Stimulated activated CD8-positive, alpha-beta memory T cell treated with anti-CD3 and anti-CD28 coated beads, Interleukin-15, amount 100 ng/mL, for 1 hour (primary cell): ENCODE measurements around the gene FAM163A.
"Not testable (repeated sequence)": the region's sequence is repeated elsewhere in the genome, so short reads cannot be mapped to it uniquely, and the experiment has no call there.

ENCODE experiments used
- DNase-seq: peaks from one replicate; pipeline ENCODE4 v3.0.0-alpha.2; 2020; ENCODE audit warnings: low read depth

The FAM163A gene

DNA sequence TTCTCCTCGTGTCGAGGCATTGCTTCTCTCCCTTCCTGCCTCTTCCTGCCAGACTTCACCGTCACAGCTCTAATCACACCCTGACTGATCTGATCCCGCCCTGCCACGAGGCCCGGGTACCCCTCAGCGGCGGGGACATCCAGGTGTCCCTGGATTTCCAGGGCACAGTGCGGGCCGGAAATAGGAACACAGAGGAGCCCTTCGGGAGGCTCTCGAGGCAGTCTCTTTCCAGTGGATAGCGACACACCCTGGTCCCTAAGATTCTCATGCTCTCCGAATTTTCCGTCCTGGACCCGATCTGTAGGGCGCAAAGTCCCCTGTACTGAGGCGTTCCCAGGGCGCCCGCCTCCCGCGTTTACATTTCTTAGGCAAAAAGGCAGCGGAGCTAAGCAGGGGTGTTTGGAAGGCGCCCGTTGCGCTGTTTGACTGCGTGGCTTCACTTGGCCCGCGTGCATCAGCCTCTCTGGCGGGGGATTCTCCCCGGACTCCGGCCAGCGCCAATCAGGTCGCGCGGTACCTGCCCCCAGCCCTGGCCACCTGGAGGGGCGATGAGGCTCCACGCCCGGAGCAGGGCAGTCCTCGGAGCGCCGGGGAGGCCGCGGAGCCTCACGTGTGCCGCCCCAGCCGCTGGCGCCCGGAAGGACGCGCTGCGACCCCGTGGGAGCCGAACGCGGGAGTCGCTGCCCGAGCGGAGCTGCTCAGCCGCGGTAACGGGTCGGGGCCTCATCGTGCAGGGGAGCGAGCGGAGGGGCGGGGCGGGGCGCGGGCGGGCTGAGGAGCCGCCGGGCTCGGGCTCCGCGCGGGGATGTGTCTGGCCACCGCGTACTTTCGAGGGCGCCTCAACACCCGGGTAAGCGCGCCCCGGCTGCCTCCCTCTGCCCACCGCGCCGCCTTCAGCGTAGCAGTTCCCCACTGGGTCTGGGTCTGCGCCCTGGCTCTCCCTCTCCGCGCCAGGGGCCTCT is at the start of gene FAM163A:
Gene FAM163A (plus strand): TSS at position 575 of the 962 bp plus-strand sequence. CDS start 69,807 bp downstream, outside the sequence.
- no peak for DNase-seq

DNA sequence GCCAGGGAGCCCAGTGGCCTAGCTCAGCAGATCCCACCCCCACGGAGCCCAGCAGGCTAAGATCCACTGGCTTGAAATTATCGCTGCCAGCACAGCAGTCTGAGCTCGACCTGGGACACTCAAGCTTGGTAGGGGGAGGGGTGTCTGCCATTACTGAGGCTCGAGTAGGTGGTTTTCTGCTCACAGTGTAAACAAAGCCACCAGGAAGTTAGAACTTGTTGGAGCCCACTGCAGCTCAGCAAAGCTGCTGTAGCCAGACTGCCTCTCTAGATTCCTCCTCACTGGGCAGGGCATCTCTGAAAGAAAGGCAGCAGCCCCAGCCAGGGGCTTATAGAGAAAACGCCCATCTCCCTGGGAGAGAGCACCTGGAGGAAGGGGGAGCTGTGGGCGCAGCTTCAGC is 48.6 kb upstream of the FAM163A start:
- DNase-seq: not testable (repeated sequence)

DNA sequence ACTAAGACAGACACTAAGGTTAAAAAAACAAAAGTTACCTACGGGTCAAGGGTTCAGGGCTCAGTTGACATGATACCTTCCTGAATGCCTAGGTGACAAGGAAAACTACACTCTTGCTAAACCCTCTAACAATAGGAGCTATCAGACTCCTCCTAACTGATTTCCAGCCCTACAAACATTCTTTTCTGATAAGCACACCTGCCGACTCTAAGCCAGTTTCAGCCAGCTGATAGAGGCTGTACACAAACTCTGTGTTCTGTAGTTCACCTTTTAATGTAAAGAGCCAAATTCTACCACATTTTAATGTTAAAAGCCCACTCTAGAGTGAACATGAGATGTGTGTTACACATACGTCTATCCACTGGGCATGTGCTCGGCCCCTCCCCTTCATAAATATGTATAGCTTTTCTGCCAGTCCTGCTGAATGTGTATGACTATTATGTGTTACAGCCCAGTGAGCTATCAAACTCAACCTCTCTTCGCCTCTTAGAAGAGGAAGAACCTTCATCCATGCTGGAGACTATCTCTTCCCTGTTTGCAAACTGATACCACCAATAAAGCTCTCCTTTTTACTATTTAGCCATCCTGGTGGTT is 40.0 kb upstream of the FAM163A start:
- no peak for DNase-seq

DNA sequence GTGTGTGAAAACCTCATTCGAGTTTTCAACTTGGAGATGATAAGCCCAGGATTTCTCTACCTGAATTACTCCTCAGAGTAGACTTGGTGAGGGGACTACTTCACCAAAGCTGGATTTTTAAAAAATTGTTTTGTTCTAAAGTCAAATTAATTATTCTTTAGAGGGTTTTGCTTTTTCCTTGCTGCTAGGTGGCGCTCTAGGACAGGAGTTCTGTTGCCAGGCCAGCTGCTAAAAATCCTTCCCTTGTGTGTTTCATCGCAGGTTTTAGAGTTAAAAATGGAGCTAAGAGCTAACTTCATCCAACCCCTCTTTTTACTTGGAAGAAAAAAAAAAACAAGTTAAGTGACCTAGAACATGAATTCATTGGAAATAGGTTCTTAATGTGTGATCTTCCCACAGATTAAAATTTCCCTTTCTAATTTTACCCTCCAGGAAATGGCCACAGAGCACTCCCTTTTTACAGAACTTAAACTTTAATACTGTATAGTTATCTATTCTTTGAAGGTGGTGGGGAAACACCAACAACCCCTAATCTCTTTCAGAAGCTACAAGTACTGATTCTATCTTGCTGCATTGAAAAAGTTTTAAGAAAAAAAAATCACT is 36.7 kb upstream of the FAM163A start:
- peak; percentile 15 for DNase-seq

DNA sequence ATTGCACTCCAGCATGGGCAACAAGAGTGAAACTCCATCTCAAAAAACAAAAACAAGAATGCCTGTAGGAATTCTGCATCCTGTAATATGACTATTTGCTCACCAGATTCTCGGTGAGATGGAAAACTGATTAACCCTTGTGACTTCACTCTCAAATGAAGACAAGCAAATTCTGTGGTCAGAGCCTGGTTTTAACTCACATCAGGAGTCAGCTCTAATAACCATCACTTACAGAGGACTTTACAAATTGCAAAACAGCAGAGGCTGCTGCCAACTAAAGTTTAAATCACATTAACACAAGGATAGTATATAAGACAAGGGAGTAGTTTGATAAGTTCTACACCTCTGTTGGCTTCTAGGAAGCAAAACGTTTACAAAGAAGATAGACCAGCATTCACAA is 35.7 kb upstream of the FAM163A start:
- DNase-seq: no peak

DNA sequence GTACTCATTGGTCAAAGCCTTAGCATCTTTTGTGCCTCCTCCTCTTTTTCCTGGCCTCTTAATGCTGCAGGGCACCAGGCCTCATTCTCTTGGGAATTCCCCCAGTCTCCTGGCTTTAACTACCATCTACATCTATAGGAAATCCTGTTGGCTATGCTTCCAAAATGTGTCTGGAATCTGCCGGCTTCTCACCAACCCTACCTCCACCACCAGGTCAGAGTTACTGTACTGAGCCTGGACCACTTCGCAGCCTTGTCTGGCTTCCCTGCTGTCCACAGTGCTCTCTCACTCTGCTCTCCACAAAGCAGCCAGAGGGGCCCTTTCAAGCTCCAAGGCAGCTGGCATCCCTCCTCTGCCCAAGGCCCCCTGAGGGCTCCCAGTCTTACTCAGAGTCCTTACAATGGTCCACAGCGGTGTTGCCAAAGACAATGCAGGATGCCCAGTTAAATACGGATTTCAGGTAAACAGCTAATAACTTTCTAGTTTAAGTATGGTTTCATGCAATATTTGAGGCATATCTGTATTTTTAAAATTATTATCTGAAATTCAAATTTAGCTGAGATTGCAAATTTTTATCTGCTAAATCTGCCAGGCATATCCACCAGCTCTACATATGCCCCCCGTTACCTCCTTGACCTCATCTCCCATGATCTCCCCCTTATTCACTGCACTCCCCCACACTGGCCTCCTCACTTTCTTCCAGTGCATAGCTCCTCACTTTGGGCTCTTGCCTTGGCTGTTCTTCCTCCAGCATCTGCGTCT is 34.5 kb upstream of the FAM163A start:
- no peak for DNase-seq

DNA sequence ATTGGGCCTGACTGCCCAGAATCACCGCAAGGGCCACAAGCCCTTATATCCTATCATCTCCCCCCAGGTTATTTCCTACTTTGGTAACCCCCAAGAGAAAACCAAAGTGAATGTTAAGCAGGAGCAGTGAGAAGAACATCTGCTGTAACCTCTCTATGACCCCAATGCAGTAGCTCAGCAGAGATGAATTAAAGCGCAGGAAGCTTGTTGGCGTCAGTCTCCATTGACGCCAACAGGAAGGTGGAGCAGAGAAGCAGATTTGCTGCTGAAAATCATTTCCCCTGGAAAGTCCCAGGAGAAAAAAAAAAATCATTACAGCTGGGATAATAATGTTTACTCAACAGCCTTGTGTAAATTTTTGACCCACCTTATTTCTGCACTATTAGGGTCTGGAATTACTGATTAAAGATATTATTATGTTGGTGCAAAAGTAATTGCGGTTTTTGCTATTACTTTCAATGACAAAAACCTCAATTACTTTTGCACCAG is 33.2 kb upstream of the FAM163A start:
- DNase-seq: no peak

DNA sequence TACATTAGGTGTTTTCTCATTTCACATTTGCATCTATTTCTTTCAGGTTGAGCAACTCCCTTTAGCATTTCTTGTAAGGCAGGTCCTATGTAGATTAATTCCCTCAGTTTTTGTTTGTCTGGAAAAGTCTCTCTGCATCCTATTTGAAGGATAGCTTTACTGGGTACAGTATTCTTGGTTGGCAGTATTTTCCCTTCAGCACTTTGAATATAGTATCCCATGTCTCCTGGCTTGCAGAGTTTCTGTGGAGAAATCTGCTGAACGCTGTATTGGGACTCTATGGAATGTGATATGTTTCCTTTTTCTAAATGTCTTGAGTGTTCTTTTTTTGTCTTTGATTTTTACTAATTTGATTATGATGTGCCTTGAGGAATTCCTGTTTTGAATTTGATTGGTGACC is 28.9 kb upstream of the FAM163A start:
- DNase-seq: no peak

DNA sequence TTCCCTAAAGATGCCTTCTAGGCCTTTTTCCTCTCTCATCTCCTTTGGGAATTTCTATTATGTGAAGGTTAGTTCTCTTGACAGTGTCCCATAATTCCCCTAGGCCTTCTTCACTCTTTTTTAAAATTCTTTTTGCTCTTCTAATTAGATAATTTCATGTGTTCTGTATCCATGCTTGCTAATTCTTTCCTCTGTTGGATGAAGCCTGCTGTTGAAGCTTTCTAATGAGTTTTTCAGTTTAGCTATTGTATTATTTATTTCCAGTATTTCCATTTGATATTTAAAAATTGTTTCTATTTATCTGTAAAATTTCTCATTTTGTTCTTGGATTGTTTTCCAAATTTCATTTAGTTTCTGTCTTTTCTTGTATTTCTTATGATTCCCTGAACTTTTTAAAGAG is 28.5 kb upstream of the FAM163A start:
- no peak for DNase-seq

DNA sequence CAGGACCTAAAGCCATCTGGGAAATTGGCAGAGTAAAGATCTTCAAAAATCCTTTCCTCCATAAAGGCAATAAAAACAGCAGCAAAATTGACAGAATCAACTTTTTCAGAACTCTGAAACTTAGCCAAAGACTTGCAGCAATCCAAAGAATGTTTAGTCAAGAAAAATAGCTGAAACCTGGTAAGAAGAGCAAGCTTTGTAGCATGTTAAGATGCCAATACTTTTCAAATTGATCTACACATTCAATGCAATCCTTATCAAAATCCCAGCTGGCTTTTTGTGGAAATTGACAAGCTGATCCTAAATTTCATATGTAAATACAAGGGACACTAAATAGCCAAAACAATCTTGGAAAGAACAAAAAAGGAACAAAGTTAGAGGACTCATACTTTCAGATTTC is 23.8 kb upstream of the FAM163A start:
- no peak for DNase-seq

DNA sequence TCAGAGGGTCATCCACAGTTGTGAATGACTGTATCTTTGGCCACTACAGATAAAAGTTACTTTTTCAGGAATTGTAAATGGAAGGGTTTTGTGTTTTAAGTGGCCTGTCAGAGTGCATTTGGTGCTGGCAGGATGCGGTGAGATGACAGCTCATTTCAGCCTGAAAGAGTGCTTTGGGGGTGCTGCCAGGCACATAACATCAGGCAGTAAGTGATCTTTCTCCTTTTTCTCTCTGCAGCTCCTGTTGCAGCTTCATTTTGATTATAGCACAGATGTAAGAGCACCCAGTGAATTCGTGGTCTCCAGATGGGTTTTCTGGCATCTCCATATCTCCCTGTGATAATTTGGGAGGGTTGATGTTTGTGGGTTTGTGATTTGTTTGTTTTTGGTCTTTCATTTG is 14.8 kb upstream of the FAM163A start:
- DNase-seq: no peak

DNA sequence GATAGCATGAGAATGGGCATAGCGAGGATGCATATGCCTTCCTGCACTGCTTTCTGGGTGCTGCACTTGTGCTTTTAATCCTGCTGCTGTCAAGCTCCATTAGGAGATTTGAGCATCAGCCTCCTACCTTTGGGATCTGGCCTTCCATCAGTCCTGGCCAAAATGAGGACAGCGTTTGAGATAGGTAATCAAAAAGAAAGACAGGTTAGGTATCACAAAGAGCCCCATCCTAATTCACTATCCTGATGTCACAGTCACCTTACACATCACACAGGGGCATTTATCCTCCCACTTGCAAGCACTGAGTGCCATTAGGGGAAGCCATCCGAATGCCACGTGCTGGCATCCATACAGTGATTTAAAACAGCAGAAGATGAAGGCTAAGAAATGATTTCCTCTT is 13.2 kb upstream of the FAM163A start:
- no peak for DNase-seq

DNA sequence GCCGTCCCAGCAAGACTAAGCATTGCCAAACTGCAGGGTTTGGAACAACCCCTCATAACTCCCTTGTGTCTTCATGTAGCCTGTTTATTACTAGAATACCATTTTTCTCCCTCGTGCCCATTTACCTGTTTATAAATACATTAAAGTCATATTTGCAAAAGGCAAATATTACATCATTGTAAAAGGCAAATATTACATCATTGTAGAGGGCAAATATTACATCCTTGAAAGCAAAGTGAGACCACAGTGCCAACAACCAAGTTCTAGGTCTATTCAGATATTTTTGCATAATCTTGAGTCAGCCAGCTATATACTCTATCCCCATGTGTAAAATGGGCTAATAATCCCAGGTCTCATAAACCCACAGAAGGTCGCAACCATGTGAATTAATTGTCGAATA is 11.4 kb upstream of the FAM163A start:
- DNase-seq: no peak

DNA sequence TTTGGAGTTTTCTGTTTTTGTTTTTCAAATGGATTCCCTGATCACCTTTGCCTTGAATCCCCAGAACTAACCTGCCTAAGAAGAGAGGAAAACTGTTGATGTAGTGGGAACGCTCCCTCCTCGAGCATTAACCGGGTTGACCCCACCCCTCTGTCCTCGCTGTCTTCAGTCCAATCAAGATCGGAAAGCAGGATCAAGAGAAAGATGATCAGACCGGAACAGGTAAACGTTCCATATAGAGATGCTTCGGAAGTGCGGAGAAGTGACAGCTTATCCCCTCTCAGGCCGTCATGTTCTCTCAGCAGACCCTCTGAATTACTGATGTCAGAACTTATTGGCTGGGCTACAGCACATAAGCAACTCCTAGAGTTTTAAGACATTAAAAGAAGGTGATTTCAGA is 800 bp upstream of the FAM163A start:
- no peak for DNase-seq

DNA sequence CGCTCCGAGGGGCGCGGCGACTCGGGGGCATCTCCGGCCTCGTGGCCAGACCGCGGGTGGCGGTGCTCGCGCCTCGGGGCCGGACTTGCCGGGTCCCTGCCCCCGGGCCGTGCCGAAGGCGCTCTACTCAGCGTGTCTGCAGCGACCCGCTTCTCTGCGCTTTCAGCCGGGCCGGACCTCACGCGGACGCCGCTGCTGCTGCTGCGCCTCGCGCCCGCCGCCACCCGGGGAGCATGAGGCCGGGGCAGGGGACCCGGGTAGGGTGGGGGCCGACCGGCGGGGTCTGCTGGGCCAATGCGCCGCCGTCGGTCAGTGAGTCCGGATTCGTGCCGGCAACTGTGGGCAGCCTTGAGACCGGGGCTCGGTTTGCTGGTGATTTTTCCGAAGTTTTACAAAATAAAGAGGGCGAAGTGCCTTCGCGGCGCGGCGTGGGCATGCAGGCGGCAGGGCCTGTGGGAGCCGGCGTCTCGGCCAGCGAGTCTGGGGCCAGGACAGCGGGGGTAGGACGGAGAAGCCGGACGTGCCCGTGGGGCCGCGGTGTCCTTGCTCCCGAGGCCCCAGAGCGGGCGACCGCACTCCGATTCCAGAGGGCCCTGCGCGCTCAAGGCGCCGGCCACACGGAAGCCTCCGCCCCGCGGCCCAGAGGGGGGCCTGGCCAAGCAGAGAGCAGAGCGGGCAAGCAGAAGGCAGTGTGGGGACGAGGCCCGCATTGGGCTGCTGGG is 749 bp downstream of the FAM163A start:
- no peak for DNase-seq

DNA sequence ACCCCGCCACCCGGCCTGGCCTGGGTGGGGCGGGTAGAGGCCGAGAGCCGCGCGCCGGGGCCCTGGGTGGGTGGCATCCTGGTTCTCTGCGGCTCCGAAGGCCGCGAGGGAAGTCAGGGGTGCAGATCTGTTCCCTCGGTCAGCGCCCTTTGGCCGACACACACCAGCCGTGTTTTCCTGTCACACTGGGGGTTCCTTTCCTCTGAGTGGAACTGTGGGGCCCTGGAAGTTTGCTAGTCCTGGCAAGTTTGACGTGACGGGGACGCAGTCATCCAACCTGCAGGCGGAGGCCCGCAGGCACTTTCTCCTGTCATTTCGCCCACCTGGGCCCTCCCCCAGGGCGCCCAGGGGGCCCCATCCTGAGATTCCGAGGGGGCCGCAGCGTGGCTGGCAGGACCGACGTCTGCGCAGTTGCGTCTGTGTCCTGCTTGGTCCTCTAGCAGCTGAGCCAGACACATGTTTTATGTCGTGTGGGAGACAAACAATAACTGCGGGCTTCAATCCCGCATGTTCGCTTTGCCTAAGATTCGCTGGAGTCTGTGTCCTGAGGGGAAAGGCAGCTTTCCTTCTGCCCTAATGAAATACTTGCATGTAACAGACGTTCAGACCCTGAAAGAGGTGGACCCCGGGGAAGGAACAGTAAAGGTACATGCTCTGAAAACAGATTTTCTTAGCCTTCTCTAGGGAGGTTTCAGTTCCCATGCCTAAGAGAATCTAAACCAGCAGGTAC is 1.5 kb downstream of the FAM163A start:
- DNase-seq: no peak

DNA sequence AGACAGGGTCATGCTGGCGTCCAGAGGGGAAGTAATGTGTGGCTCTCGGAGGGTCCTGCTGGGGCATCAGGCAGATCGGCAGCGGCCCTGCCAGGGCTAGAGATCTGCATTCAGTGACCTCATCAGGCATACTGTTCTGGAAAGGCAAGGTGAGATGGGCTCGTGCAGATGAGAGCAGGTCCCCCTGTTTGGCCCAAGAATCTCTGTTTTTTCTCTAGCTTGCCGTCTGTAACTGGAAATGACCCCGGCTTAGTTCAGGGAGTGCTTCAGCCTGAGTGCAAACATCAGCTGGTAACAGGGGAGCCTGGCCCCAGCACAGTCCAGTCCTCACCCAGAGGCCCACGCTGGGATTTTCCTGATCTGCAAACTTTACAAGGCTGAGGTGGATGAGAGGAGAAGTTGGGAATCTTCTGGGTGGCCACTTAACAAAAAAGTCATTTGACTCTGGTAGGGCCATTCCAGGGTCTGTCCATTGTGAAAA is 2.1 kb downstream of the FAM163A start:
- DNase-seq: no peak

DNA sequence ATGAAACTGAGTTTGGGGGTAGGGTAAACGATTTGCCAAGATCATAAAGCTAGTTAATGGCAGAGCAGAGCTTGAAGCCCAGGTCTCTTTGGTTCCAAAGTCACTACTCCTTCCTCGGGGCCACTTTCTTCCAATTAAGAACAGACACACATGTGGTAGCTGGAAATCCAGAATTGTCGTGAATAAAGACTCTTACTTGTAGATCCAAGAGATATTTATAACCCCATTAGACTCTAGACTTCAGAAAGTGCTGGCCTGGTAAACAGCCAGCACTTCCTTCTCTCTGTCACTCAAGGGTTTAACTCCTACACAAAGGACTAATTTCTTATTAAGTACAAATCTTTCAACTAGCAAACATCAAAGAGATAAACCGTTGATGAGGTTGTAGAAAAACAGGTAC is 2.7 kb downstream of the FAM163A start:
- DNase-seq: no peak

DNA sequence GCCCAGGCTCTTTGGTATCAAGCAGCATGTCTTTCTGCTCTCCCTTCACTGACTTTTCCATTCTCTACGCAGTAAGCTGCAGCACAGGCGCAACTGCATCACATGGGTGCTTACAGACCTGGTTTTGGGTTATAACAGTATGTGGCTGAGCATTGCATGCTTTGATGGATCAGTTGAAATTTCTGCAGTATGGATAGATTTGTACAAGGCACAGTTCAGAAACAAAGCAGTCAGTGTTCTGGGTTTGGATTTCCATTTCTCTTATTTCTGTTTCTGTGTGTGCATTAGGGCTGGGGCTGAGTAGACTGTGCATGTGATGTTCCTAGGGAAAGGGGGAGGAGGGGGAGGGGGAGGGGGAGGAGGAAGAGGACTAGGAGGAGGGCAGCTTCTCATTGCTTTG is 4.5 kb downstream of the FAM163A start:
- no peak for DNase-seq

DNA sequence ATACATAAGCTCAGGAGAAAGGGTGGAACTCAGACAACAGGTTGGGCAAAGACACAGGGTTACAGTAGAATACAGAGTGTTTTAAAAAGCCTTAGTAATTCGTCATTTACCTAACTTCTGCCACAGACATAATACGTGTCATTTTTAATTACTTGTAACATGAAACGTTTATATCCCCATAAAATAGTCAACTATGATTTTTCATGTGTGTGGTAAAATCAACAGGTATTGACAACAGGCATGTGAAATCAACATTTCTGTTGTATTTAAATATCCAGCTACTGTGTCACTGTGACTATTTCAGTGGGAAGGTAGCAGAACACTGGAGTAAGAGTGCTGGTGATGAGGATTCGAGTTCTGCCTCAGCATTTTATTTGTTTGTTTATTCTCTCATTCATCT is 5.7 kb downstream of the FAM163A start:
- no peak for DNase-seq

DNA sequence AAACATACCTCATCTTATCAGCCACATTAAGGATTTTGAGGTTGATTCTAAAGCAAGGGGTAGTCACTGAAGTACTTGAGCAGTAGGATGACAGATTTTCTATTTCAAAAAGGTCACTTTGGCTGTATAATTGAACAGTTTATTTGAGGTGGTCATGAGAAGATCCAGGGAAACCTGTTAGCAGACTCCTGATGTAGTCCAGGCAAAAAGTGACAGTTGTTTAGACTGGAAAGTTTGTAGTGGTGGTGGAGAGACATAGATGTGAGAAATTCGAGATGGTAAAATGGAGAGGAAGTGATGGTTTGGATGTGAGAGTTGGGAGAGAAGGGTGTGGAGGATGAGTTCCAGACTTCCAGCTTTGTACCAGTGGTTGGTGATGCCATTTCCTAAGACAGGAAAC is 7.5 kb downstream of the FAM163A start:
- DNase-seq: no peak
